ENCODE measurements around the gene MS4A8.
"Not testable (repeated sequence)": the region's sequence is repeated elsewhere in the genome, so short reads cannot be mapped to it uniquely, and the experiment has no call there.

MS4A8 gene

GRCh38 chr11:60725592-60725991, 26.2 kb downstream of the MS4A8 start:
- DNase-seq = no peak

- DNase-seq = no peak
Observed at GRCh38 chr11:60731586-60731985, 32.2 kb downstream of the MS4A8 start.

DNA sequence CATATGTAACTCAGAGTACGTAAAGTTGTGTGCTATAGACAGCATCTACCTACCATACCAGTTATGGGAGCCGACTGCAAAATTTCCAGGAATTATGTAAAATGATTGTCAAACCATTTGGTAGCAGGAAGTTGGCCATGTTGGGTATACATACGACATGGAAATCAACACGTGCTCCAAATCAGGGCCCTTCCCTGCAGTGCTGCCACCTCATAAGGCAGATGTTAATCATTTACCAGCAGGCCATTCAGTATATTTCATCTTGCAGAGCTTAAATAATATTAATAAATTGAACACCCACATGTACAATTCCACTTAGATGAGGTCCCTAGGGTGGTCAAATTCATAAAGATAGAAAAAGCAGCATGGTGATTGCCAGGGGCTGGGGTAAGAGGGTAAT, 34.9 kb downstream of the MS4A8 start:
- no peak for DNase-seq

GRCh38 chr11:60739114-60739513, 39.7 kb downstream of the MS4A8 start:
- DNase-seq = no peak

GRCh38 chr11:60740573-60740972, 41.2 kb downstream of the MS4A8 start:
- no peak for DNase-seq

- no peak for DNase-seq
Observed at GRCh38 chr11:60741421-60741820, 42.0 kb downstream of the MS4A8 start.

- DNase-seq = no peak
Observed at GRCh38 chr11:60743058-60743457, 43.6 kb downstream of the MS4A8 start.

DNA sequence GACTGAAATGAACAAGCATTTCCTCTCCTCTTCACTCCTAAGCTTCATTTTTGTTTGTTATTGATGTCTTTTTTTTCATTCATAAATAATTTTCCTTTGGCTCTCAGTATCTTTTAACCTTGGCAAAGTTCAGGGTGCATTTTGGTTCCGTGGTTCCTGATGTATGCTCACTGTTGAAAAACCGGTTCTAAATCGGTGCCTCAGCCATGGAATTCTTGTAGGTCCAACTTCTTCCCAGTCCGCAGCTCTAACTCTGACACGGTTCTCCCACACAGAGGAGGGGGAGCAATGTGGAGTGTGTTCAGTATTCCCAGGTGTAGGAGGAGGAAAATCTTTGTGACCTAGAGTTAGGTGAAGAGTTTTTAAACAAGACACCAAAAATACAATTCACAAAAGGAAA, 44.7 kb downstream of the MS4A8 start:
- no peak for DNase-seq

- no peak for DNase-seq
Observed at GRCh38 chr11:60747359-60747873, 48.0 kb downstream of the MS4A8 start.

- no peak for DNase-seq
Observed at GRCh38 chr11:60748225-60748624, 48.8 kb downstream of the MS4A8 start.

DNA sequence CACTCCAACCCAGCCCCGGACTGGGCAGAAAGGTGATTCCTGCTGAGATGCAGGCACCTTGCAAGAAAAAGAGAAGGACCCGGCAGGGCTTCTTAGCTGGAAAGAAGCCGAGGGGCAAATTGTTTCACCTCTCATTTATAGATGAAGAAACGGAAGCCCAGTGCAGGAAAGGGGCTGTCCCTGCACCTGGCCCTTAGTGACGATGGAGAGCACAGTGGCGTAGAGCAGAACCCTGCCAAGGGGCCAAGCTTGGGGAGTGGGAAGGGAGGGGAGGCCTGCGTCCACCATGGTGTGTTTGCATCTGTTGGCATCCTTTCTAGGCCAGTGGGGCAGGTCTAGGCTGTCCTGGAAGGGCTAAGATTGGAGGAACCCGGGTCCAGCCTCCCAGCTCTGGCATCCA, 49.4 kb downstream of the MS4A8 start:
- no peak for DNase-seq

- DNase-seq = no peak
Observed at GRCh38 chr11:60750911-60751310, 51.5 kb downstream of the MS4A8 start.

- no peak for DNase-seq
Observed at GRCh38 chr11:60753309-60753708, 53.9 kb downstream of the MS4A8 start.

DNA sequence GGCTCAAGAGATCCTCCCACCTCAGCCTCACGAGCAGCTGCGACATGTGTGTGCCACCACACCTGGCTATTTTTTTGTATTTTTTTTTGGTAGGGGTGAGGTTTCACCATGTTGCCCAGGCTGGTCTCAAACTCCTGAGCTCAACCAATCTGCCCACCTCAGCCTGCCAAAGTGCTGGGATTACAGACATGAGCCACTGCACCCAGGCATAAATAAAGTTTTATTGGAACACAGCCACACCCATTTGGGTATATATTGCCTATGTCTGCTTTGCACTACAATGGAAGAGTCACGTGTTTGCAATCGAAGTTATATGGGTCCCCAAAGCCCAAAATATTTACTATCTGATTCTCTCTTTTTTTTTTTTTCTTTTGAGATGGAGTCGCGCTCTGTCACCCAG, 55.5 kb downstream of the MS4A8 start:
- no peak for DNase-seq

DNA sequence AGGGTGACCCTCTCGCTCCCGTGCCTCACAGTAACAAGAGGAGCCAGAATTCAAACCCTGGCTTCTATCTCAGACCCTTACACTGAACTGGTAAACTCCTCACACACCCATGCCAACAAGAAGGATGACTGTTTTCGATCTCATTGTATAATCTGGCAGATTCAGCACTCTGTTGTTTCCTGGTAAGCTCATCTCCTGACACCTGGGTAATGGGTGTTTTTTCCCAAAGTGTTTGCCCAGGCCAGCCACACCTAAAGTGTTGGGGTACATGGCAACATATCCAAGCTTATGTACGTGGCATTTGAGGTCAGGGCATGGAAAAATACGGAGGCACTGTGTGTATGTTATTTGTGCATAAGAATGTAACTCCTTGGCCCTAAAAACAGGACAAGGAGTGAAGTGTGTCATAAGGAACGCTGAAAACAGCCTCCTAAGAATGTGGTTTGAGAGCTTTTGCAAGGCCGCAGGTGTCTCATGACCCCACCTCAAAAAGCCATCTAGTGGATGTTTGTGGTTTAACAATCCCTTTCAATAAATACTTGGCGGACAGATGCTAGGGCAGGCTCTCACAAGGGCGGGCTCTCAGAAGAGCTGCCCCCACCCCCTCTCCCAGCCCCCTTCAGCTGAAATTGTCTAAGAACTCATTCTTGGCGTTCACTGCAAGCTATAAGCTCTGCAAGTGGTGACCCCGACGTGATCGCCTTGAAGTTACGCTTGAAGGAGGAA, 57.1 kb downstream of the MS4A8 start, which contains the start of gene MS4A15:
MS4A15 (plus strand) TSS at position 561 of the 726 bp plus-strand sequence. CDS start 6,867 bp downstream, outside the sequence.
- no peak for DNase-seq

- no peak for DNase-seq
Observed at GRCh38 chr11:60757231-60757800, 57.9 kb downstream of the MS4A8 start.

DNA sequence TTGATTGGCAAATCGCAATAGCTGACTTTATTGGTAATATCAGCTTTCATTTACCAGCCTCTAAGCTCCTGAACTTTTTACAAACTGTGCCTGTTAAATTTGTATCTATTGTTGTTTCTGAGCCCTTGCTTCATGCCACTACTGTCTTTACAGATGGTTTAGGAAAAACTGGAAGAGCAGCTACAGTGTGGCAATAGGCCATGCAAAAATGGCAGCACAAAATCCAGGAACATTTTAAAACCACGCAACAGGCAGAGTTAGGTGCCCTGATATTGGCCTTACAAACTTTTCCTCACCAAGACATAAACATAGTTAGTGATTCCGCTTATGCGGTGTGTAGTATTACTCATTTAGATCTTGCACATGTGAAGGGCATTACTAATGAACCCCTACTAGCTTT, 59.3 kb downstream of the MS4A8 start:
- DNase-seq = not testable (repeated sequence)

- DNase-seq = not testable (repeated sequence)
Observed at GRCh38 chr11:60759438-60760225, 60.2 kb downstream of the MS4A8 start.

GRCh38 chr11:60761436-60762190, 62.2 kb downstream of the MS4A8 start:
- no peak for DNase-seq

GRCh38 chr11:60762851-60763691, 63.7 kb downstream of the MS4A8 start:
- no peak for DNase-seq

DNA sequence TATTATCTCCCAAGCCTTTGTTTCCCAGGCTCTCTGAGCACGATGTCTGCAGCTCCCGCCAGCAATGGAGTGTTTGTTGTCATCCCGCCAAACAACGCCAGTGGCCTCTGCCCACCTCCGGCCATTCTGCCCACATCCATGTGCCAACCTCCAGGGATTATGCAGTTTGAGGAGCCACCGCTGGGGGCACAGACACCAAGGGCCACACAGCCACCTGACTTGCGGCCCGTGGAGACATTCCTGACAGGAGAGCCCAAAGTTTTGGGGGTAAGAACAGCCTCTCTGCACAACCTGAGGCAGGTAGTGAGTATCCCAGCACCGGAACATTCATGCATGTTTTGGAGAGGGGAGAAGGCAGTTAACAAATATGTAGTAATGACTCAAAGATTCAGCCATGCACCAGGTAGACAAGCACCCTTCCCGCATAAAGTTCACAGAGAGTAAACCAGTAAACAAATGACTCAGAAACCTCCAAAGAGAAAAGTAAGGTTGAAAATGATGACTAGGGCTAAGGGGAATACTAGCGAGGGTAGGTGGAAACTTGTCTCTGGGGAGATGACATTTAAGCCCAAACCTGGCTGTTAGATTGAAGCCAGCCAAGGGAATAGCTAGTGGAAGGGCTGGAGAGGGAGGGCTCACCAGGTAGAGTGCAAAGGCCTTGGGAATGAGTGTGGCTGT, 64.4 kb downstream of the MS4A8 start:
- no peak for DNase-seq

Measured in NCI-H226 (cell line).